ENCODE results near the gene PDHB. TPM values are rescaled to one million over a fixed set of nuclear protein-coding genes. Genes with fewer than 3 reads are reported as not detected.
A peak's percentile ranks its signal among the peaks of the same experiment; 100 is the strongest.

The PDHB gene
- total and polyA plus RNA-seq, 4 donors, result 47.8 to 92.1 (median 60.6) TPM

- no peak overlapping the region for H3K4me3 ChIP-seq (ENCODE audit: low read depth in 1 of 3, low read length in 3 of 3)
- no peak overlapping the region for H3K9ac ChIP-seq (ENCODE audit: low read depth in 1 of 2, low read length in 2 of 2)
- no peak for DNase-seq (ENCODE audit: low spot score)
- H3K27ac ChIP-seq (ENCODE audit: low read depth in 1 of 2, low read length in 2 of 2), result no peak overlapping the region
- peaks cover 3 to 19% (median 7%) of the 10 kb centered on the region in 4 donors for H3K4me1 ChIP-seq (ENCODE audit: control insufficient read depth in 4 of 4, insufficient read depth in 4 of 4, low read length in 3 of 4)
- TF ChIP-seq TAF1 (conservative IDR thresholded peaks at IDR 0.05) (no peak), EGR1 (IDR thresholded peaks at IDR 0.05; ENCODE audit: low read depth in 2 of 2) (no peak), REST (IDR thresholded peaks at IDR 0.05) (peak; percentile 13), ATF3 (IDR thresholded peaks at IDR 0.05) (no peak), SP1 (IDR thresholded peaks at IDR 0.05) (peak; percentile 29), YY1 (IDR thresholded peaks at IDR 0.05) (peak; percentile 57), CTCF (IDR thresholded peaks at IDR 0.05; ENCODE audit: low read depth, low read length, missing input control) (no peak), RXRA (IDR thresholded peaks at IDR 0.05) (peak in 1 of 2 donors; percentile 63), HNF4A (conservative IDR thresholded peaks at IDR 0.05) (peak; percentile 83 to 93), RAD21 (IDR thresholded peaks at IDR 0.05) (no peak), FOXA1 (IDR thresholded peaks at IDR 0.05) (no peak), GABPA (IDR thresholded peaks at IDR 0.05 in 1 of 2, conservative IDR thresholded peaks at IDR 0.05 in 1 of 2) (no peak), NR2F2 (IDR thresholded peaks at IDR 0.05) (no peak), FOXA2 (IDR thresholded peaks at IDR 0.05) (no peak), MAX (IDR thresholded peaks at IDR 0.05) (no peak), JUND (IDR thresholded peaks at IDR 0.05) (peak in 1 of 2 donors; percentile 40), HNF4G (IDR thresholded peaks at IDR 0.05) (peak; percentile 43), ZBTB33 (IDR thresholded peaks at IDR 0.05) (no peak)
- WGBS, result 45% methylated on average over 6 of the region's 6 CpGs
- H3K36me3 ChIP-seq (ENCODE audit: control insufficient read depth in 4 of 4, insufficient read depth in 3 of 4, low read depth in 1 of 4, low read length in 3 of 4), result peaks cover 0 to 12% (median under 1%) of the 10 kb centered on the region in 4 donors
- H3K27me3 ChIP-seq (ENCODE audit: control insufficient read depth in 4 of 4, insufficient read depth in 4 of 4, low read length in 3 of 4), result no peaks in the 10 kb centered on the region
- no peaks in the 10 kb centered on the region for H3K9me3 ChIP-seq (ENCODE audit: control insufficient read depth in 4 of 4, low read length in 3 of 4)
Observed at GRCh38 chr3:58418227-58418626, 15.4 kb downstream of the PDHB start.

Data from liver (tissue), 9 donors.